Effector memory CD4-positive, alpha-beta T cell (primary cell): ENCODE results near the gene BABAM2.
"Not testable (repeated sequence)": the region's sequence is repeated elsewhere in the genome, so short reads cannot be mapped to it uniquely, and the experiment has no call there.

Experiments used
- DNase-seq, 3 donors: peaks; one replicate each; pipeline ENCODE4 v3.0.0-alpha.2; 2020
- H3K27ac ChIP-seq: 2 replicates; pipeline ENCODE4 v1.7.0; 2013; ENCODE audit warnings: mild to moderate bottlenecking, low read length, moderate library complexity; ENCODE audit not compliant: insufficient read depth, poor library complexity, severe bottlenecking
- H3K27me3 ChIP-seq: replicated peaks from 2 replicates; pipeline ENCODE4 v1.7.0; 2013; ENCODE audit warnings: mild to moderate bottlenecking, low read length; ENCODE audit not compliant: insufficient read depth, control insufficient read depth, poor library complexity, severe bottlenecking
- H3K36me3 ChIP-seq: 2 replicates; pipeline ENCODE4 v1.7.0; 2013; ENCODE audit warnings: mild to moderate bottlenecking, low read length, moderate library complexity; ENCODE audit not compliant: control insufficient read depth, insufficient read depth
- H3K4me1 ChIP-seq: 2 replicates; pipeline ENCODE4 v1.7.0; 2013; ENCODE audit warnings: low read length, mild to moderate bottlenecking; ENCODE audit not compliant: control insufficient read depth, insufficient read depth, poor library complexity, severe bottlenecking
- H3K4me3 ChIP-seq: 2 replicates; pipeline ENCODE4 v1.7.0; 2013; ENCODE audit warnings: low read length, low read depth, mild to moderate bottlenecking; ENCODE audit not compliant: insufficient read depth, poor library complexity, severe bottlenecking
- H3K9me3 ChIP-seq: 2 replicates; pipeline ENCODE4 v1.7.0; 2013; ENCODE audit warnings: mild to moderate bottlenecking, low read length, moderate library complexity; ENCODE audit not compliant: control insufficient read depth

Gene BABAM2

DNA sequence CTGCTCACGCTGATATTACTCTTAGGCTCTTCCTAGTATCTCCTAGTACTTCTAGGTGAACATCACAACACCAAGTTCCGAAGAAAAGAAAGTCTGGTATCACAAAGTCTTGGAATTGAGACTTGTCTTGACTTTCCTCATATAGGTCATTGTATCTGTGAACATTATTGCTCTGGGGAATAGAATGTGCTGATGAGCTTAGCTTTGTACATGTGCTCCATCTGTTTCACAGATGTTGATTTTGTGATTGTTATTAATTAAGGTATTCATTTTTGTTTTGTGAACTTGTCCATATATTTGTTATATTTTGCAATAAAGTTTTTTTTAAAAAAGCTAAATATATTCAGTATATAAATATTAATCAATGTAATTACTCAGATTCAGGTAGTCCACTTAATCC, 111.7 kb downstream of the BABAM2 start:
- H3K4me3 ChIP-seq: no peak overlapping the region
- no peaks in the 10 kb centered on the region for H3K4me1 ChIP-seq
- H3K9me3 ChIP-seq: no peaks in the 10 kb centered on the region
- no peak overlapping the region for H3K27ac ChIP-seq
- H3K27me3 ChIP-seq: no peaks in the 10 kb centered on the region
- no peak for DNase-seq
- H3K36me3 ChIP-seq: no peaks in the 10 kb centered on the region

- H3K27ac ChIP-seq: no peak overlapping the region
- H3K4me1 ChIP-seq: no peaks in the 10 kb centered on the region
- no peaks in the 10 kb centered on the region for H3K36me3 ChIP-seq
- no peaks in the 10 kb centered on the region for H3K9me3 ChIP-seq
- H3K4me3 ChIP-seq: no peak overlapping the region
- DNase-seq: no peak
- H3K27me3 ChIP-seq: no peaks in the 10 kb centered on the region
Measured at GRCh38 chr2:28004086-28004485, 113.6 kb downstream of the BABAM2 start.

DNA sequence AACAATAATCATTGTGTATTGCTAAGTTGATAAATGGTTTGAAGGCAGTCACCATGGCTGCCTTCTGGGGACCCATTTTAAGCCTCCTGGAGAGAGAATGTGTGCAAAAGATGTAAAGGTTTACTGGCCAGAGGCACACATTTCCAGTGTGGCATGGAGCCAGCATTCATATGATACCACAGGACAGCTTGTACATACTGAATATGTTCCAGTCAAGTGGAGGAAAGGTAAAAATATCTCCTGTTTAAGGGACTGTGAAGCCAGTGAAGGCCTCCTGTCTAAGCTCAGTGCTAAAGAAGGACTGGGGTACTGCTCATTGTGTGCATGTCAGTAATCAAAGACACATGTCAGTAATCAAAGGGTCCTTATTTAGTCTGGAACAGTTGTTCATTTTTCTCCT, 119.2 kb downstream of the BABAM2 start:
- no peaks in the 10 kb centered on the region for H3K9me3 ChIP-seq
- no peak overlapping the region for H3K4me3 ChIP-seq
- no peaks in the 10 kb centered on the region for H3K36me3 ChIP-seq
- H3K4me1 ChIP-seq: no peaks in the 10 kb centered on the region
- DNase-seq: no peak
- H3K27ac ChIP-seq: no peak overlapping the region
- H3K27me3 ChIP-seq: no peaks in the 10 kb centered on the region

GRCh38 chr2:28011322-28011737, 120.8 kb downstream of the BABAM2 start:
- H3K4me3 ChIP-seq: no peak overlapping the region
- H3K9me3 ChIP-seq: no peaks in the 10 kb centered on the region
- H3K36me3 ChIP-seq: no peaks in the 10 kb centered on the region
- H3K27me3 ChIP-seq: no peaks in the 10 kb centered on the region
- DNase-seq: no peak
- H3K4me1 ChIP-seq: no peaks in the 10 kb centered on the region
- no peak overlapping the region for H3K27ac ChIP-seq

GRCh38 chr2:28018474-28018873, 127.9 kb downstream of the BABAM2 start:
- not testable (repeated sequence) for H3K27ac ChIP-seq

DNA sequence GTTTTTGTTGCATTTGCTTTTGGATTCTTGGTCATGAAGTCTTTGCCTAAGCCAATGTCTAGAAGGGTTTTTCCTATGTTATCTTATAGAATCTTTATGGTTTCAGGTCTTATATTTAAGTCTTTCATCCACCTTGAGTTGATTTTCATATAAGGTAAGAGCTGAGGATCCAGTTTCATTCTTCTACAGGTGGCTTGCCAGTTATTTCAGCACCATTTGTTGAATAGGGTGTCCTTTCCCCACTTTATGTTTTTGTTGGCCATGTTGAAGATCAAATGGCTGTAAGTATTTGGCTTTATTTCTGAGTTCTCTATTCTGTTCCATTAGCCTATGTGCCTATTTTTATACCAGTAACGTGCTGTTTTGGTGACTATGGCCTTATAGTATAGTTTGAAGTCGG, 129.0 kb downstream of the BABAM2 start:
- not testable (repeated sequence) for H3K9me3 ChIP-seq, H3K27ac ChIP-seq, H3K4me3 ChIP-seq, H3K27me3 ChIP-seq, H3K36me3 ChIP-seq, H3K4me1 ChIP-seq, DNase-seq

More at GRCh38 chr2:28018474-28018873, 127.9 kb downstream of the BABAM2 start:
- not testable (repeated sequence) for H3K9me3 ChIP-seq, H3K4me3 ChIP-seq, H3K27me3 ChIP-seq, H3K4me1 ChIP-seq, H3K36me3 ChIP-seq, DNase-seq

DNA sequence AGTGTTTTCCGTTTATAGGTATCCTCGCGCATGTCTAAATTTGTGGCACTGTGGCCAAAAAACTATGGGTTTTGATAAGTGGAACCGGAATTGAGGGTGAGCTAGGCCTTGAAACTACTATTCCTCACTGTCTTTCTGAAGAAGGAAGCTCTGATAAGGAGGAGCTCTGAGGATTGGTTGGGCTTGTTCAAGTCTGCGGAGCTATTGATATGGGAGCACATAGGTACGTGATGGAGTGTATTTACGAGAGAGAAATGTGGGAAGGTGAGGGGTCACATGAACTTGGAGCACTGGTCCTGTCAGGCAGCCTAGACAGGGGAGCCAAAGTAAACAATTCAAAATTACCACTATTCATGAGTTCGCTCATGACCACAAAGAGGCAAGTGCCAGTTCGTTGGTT, 131.4 kb downstream of the BABAM2 start:
- no peaks in the 10 kb centered on the region for H3K9me3 ChIP-seq
- H3K4me3 ChIP-seq: no peak overlapping the region
- DNase-seq: no peak
- H3K4me1 ChIP-seq: no peaks in the 10 kb centered on the region
- H3K27me3 ChIP-seq: no peaks in the 10 kb centered on the region
- H3K27ac ChIP-seq: no peak overlapping the region
- no peaks in the 10 kb centered on the region for H3K36me3 ChIP-seq

DNA sequence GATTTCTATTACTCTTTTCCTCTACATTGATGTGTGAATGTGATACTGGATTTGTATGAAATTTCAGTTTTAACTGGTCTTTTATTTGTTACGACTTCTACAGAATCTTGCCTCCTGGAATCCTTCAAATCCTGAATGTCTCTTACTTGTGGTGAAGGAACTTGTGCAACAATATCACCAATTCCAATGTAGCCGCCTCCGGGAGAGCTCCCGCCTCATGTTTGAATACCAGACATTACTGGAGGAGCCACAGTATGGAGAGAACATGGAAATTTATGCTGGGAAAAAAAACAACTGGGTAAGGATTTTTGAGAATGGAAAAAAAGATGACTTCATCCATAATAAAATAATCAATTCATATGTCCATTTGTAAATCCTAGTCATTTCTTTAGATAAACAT, 134.6 kb downstream of the BABAM2 start:
- DNase-seq: no peak

GRCh38 chr2:28026230-28026629, 135.7 kb downstream of the BABAM2 start:
- DNase-seq, H3K27ac ChIP-seq, H3K9me3 ChIP-seq, H3K4me1 ChIP-seq, H3K4me3 ChIP-seq, H3K36me3 ChIP-seq, H3K27me3 ChIP-seq: not testable (repeated sequence)

More for the DNA sequence above, 134.6 kb downstream of the BABAM2 start:
- Histone ChIP-seq H3K27ac (no peak overlapping the region), H3K27me3 (no peaks in the 10 kb centered on the region), H3K4me1 (no peaks in the 10 kb centered on the region), H3K36me3 (no peaks in the 10 kb centered on the region), H3K9me3 (no peaks in the 10 kb centered on the region), H3K4me3 (no peak overlapping the region)

GRCh38 chr2:28028025-28028424, 137.5 kb downstream of the BABAM2 start:
- Histone ChIP-seq H3K27me3 (no peaks in the 10 kb centered on the region), H3K36me3 (no peaks in the 10 kb centered on the region), H3K4me3 (no peak overlapping the region), H3K9me3 (no peaks in the 10 kb centered on the region), H3K4me1 (no peaks in the 10 kb centered on the region), H3K27ac (no peak overlapping the region)
- no peak for DNase-seq

GRCh38 chr2:28030600-28030999, 140.1 kb downstream of the BABAM2 start:
- DNase-seq: no peak
- Histone ChIP-seq H3K4me3 (no peak overlapping the region), H3K4me1 (no peaks in the 10 kb centered on the region), H3K27ac (no peak overlapping the region), H3K27me3 (no peaks in the 10 kb centered on the region), H3K9me3 (no peaks in the 10 kb centered on the region), H3K36me3 (no peaks in the 10 kb centered on the region)
